ENCODE results near the gene NPBWR2.

DNA sequence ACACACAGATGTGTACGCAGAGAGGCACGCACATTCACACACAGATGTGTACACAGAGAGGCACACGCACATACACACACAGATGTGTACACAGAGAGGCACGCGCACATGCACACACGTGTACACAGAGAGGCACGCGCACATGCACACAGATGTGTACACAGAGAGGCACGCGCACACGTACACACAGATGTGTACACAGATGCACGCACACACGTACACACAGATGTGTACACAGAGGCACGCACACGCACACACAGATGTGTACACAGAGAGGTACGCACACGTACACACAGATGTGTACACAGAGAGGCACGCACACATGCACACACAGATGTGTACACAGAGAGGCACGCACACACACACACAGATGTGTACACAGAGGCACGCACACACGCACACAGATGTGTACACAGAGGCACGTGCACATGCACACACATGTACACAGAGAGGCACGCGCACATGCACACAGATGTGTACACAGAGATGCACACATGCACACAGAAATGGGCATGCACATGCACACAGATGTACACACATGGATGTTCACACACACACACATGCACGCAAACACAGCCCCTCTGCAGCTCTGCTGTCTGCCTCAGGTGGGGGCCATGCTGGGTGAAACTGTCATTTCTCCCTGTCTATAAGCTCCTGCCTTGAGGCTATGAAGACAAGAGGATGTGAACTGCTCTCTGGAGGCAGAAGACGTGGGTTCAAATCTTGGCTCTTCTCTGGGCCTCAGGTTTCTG is 42.6 kb upstream of the NPBWR2 start:
- TF ChIP-seq SIN3A (IDR thresholded peaks at IDR 0.05; ENCODE audit: borderline replicate concordance, low read depth, low read length) = no peak
- TF ChIP-seq, protein P1, sequence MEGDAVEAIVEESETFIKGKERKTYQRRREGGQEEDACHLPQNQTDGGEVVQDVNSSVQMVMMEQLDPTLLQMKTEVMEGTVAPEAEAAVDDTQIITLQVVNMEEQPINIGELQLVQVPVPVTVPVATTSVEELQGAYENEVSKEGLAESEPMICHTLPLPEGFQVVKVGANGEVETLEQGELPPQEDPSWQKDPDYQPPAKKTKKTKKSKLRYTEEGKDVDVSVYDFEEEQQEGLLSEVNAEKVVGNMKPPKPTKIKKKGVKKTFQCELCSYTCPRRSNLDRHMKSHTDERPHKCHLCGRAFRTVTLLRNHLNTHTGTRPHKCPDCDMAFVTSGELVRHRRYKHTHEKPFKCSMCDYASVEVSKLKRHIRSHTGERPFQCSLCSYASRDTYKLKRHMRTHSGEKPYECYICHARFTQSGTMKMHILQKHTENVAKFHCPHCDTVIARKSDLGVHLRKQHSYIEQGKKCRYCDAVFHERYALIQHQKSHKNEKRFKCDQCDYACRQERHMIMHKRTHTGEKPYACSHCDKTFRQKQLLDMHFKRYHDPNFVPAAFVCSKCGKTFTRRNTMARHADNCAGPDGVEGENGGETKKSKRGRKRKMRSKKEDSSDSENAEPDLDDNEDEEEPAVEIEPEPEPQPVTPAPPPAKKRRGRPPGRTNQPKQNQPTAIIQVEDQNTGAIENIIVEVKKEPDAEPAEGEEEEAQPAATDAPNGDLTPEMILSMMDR (IDR thresholded peaks at IDR 0.05) = no peak
- TF ChIP-seq EZH2phosphoT487 (IDR thresholded peaks at IDR 0.05; ENCODE audit: borderline replicate concordance, low read depth) = no peak
- TF ChIP-seq, protein P2, sequence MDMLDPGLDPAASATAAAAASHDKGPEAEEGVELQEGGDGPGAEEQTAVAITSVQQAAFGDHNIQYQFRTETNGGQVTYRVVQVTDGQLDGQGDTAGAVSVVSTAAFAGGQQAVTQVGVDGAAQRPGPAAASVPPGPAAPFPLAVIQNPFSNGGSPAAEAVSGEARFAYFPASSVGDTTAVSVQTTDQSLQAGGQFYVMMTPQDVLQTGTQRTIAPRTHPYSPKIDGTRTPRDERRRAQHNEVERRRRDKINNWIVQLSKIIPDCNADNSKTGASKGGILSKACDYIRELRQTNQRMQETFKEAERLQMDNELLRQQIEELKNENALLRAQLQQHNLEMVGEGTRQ (IDR thresholded peaks at IDR 0.05; ENCODE audit: borderline replicate concordance, low read depth, low read length) = no peak
- TF ChIP-seq ZBTB33 (IDR thresholded peaks at IDR 0.05; ENCODE audit: borderline replicate concordance, low read depth) = no peak
- TF ChIP-seq ELF1 (IDR thresholded peaks at IDR 0.05) = no peak
- TF ChIP-seq GABPA (IDR thresholded peaks at IDR 0.05; ENCODE audit: low read depth) = no peak
- TF ChIP-seq POLR2AphosphoS5 (IDR thresholded peaks at IDR 0.05; ENCODE audit: low read depth, low read length) = no peak

Data from SK-N-SH (cell line).